GM18907 (cell line): ENCODE data around the gene RIC1.
A peak's percentile ranks its signal among the peaks of the same experiment; 100 is the strongest.
"Not testable (repeated sequence)": the region's sequence is repeated elsewhere in the genome, so short reads cannot be mapped to it uniquely, and the experiment has no call there.

Experiments used
- ATAC-seq: cut with Tn5 transposase; IDR thresholded peaks from one replicate; pipeline ENCODE4 v1.9.1; 2021; ENCODE audit warnings: mild to moderate bottlenecking, moderate library complexity; ENCODE audit not compliant: unreplicated experiment

The RIC1 gene

GRCh38 chr9:5662804-5663203, 33.9 kb downstream of the RIC1 start:
- ATAC-seq = not testable (repeated sequence)

GRCh38 chr9:5665059-5665458, 36.2 kb downstream of the RIC1 start:
- no peak for ATAC-seq

GRCh38 chr9:5667391-5667790, 38.5 kb downstream of the RIC1 start:
- no peak for ATAC-seq

GRCh38 chr9:5670079-5670478, 41.2 kb downstream of the RIC1 start:
- ATAC-seq = no peak

GRCh38 chr9:5671711-5672353, 42.9 kb downstream of the RIC1 start:
- no peak for ATAC-seq

GRCh38 chr9:5675046-5675445, 46.1 kb downstream of the RIC1 start:
- ATAC-seq = not testable (repeated sequence)

- not testable (repeated sequence) for ATAC-seq
These were observed 54.7 kb downstream of the RIC1 start for GRCh38 chr9:5683591-5683990.

GRCh38 chr9:5684101-5684500, 55.2 kb downstream of the RIC1 start:
- ATAC-seq = no peak

GRCh38 chr9:5688109-5688508, 59.2 kb downstream of the RIC1 start:
- ATAC-seq = no peak

GRCh38 chr9:5690278-5690677, 61.4 kb downstream of the RIC1 start:
- ATAC-seq = no peak

GRCh38 chr9:5695860-5696259, 67.0 kb downstream of the RIC1 start:
- ATAC-seq = no peak

- peak; percentile 75 for ATAC-seq
These were observed 68.0 kb downstream of the RIC1 start for GRCh38 chr9:5696884-5697283.

GRCh38 chr9:5698004-5698403, 69.1 kb downstream of the RIC1 start:
- no peak for ATAC-seq

GRCh38 chr9:5698810-5699556, 70.1 kb downstream of the RIC1 start:
- no peak for ATAC-seq

GRCh38 chr9:5708414-5708813, 79.5 kb downstream of the RIC1 start:
- ATAC-seq = no peak

GRCh38 chr9:5712651-5713390, 83.9 kb downstream of the RIC1 start:
- no peak for ATAC-seq

- no peak for ATAC-seq
These were observed 85.8 kb downstream of the RIC1 start for GRCh38 chr9:5714501-5715401.

- ATAC-seq = no peak
These were observed 86.7 kb downstream of the RIC1 start for GRCh38 chr9:5715548-5716127.

- ATAC-seq = not testable (repeated sequence)
These were observed 88.5 kb downstream of the RIC1 start for GRCh38 chr9:5717434-5717833.

GRCh38 chr9:5718296-5719032, 89.6 kb downstream of the RIC1 start:
- ATAC-seq = no peak
